ENCODE data around the gene JUND.

The JUND gene

GRCh38 chr19:18300930-18301717 lies 19.7 kb upstream of the JUND start:
- Mint-ChIP-seq H3K27ac (peak overlapping the region; percentile 68), H3K4me1 (ENCODE audit: low read depth) (peaks cover 68% of the 10 kb centered on the region), H3K4me3 (peak overlapping the region; percentile 66), H3K36me3 (ENCODE audit: low read depth) (peaks cover 13% of the 10 kb centered on the region), H3K27me3 (no peaks in the 10 kb centered on the region), H3K9me3 (no peaks in the 10 kb centered on the region)

GRCh38 chr19:18299654-18300053 lies 18.2 kb upstream of the JUND start:
- no peak overlapping the region for H3K27ac Mint-ChIP-seq
- H3K9me3 Mint-ChIP-seq = no peaks in the 10 kb centered on the region
- no peak overlapping the region for H3K4me3 Mint-ChIP-seq
- H3K4me1 Mint-ChIP-seq (ENCODE audit: low read depth) = peaks cover 64% of the 10 kb centered on the region
- no peaks in the 10 kb centered on the region for H3K27me3 Mint-ChIP-seq
- peaks cover 9% of the 10 kb centered on the region for H3K36me3 Mint-ChIP-seq (ENCODE audit: low read depth)

- no peaks in the 10 kb centered on the region for H3K9me3 Mint-ChIP-seq
- peaks cover 8% of the 10 kb centered on the region for H3K36me3 Mint-ChIP-seq (ENCODE audit: low read depth)
- H3K27ac Mint-ChIP-seq = peak overlapping the region; percentile 74
- peaks cover 67% of the 10 kb centered on the region for H3K4me1 Mint-ChIP-seq (ENCODE audit: low read depth)
- no peaks in the 10 kb centered on the region for H3K27me3 Mint-ChIP-seq
- no peak overlapping the region for H3K4me3 Mint-ChIP-seq
These were observed 17.2 kb upstream of the JUND start for GRCh38 chr19:18298601-18299000.

DNA sequence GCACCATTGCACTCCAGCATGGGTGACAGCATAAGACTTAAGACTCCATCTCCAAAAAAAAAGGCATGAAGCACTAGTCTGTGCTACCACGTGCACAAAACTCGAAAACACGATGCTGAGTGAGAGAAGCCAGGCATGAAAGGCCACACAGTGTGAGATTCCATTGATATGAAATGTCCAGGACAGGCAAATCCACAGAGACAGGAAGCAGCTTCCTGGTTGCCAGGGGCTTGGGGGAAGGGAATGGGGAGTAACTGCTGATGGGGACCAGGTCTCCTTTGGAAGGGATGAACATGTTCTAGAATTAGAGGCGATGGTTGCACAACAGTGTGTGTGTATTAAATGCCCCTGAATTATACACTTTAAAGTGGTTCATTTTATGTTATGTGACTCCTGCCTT lies 15.9 kb upstream of the JUND start:
- Mint-ChIP-seq H3K27ac (peak overlapping the region; percentile 53), H3K4me3 (no peak overlapping the region), H3K36me3 (ENCODE audit: low read depth) (peaks cover 8% of the 10 kb centered on the region), H3K9me3 (no peaks in the 10 kb centered on the region), H3K4me1 (ENCODE audit: low read depth) (peaks cover 66% of the 10 kb centered on the region), H3K27me3 (no peaks in the 10 kb centered on the region)

DNA sequence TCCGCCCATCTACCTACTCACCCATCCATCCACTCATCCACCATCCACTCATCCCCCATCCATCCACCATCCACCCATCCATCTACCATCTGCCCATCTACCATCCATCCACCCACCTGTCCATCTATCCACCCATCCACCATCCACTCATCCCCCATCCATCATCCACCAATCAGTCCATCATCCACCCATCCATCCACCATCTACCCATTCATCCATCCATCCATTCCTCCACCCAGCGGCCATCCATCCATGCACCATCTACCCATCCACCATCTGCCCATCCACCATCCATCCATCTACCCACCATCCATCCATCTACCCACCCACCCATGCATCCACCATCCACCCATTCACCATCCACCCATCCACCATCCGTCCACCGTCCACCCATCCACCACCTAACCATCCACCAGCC lies 13.6 kb upstream of the JUND start:
- no peaks in the 10 kb centered on the region for H3K9me3 Mint-ChIP-seq
- H3K27ac Mint-ChIP-seq = peak overlapping the region; percentile 61
- H3K4me3 Mint-ChIP-seq = peak overlapping the region; percentile 87
- peaks cover 75% of the 10 kb centered on the region for H3K4me1 Mint-ChIP-seq (ENCODE audit: low read depth)
- peaks cover 12% of the 10 kb centered on the region for H3K36me3 Mint-ChIP-seq (ENCODE audit: low read depth)
- no peaks in the 10 kb centered on the region for H3K27me3 Mint-ChIP-seq

DNA sequence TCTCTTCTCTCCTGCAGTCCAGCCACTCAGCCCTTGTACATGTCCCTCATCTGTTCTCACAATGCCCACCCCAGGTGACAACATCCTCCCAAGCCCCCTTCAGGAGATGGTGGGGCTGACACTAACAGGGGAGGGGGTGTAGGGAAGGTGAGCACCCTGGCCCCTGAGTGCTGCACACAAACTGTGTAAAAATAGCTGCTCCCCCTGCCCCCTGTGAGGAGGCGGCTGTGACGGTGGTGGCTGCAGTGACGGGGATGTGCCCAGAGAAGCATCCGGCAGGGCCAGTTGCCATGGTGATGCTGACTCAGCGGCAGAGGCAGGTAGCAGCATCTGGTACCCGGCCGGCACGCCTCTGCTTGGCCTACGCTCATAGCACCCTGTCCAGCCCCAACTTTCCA lies 13.0 kb upstream of the JUND start:
- Mint-ChIP-seq H3K9me3 (no peaks in the 10 kb centered on the region), H3K4me3 (peak overlapping the region; percentile 87), H3K36me3 (ENCODE audit: low read depth) (peaks cover 12% of the 10 kb centered on the region), H3K27ac (peak overlapping the region; percentile 93), H3K27me3 (no peaks in the 10 kb centered on the region), H3K4me1 (ENCODE audit: low read depth) (peaks cover 80% of the 10 kb centered on the region)

GRCh38 chr19:18293642-18294466 lies 12.4 kb upstream of the JUND start:
- Mint-ChIP-seq H3K4me3 (peak overlapping the region; percentile 87), H3K27me3 (no peaks in the 10 kb centered on the region), H3K36me3 (ENCODE audit: low read depth) (peaks cover 12% of the 10 kb centered on the region), H3K9me3 (no peaks in the 10 kb centered on the region), H3K27ac (peak overlapping the region; percentile 93), H3K4me1 (ENCODE audit: low read depth) (peaks cover 79% of the 10 kb centered on the region)

- Mint-ChIP-seq H3K4me1 (ENCODE audit: low read depth) (peaks cover 81% of the 10 kb centered on the region), H3K36me3 (ENCODE audit: low read depth) (peaks cover 12% of the 10 kb centered on the region), H3K4me3 (peak overlapping the region; percentile 87)
These were observed 11.6 kb upstream of the JUND start for GRCh38 chr19:18292810-18293641.

DNA sequence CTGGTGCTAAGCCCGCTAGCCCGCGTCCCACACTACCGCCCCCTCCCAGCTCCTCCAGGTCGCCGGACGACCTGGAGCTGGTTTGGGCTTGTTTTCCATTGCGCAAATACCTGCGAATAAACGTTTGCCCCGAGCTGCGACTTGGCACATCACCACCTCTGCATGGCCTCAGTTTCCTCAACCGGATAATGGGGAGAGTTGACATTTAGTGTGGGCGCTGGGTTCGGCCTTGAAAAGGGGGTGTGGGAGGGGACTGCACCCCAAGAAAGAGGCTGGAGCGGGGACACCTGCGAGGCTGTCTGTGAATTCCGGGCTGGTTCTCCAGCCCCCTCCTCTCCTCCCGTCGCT lies 11.0 kb upstream of the JUND start:
- H3K4me1 Mint-ChIP-seq (ENCODE audit: low read depth) = peaks cover 78% of the 10 kb centered on the region
- H3K27ac Mint-ChIP-seq = peak overlapping the region; percentile 93
- no peaks in the 10 kb centered on the region for H3K9me3 Mint-ChIP-seq
- no peaks in the 10 kb centered on the region for H3K27me3 Mint-ChIP-seq
- peaks cover 12% of the 10 kb centered on the region for H3K36me3 Mint-ChIP-seq (ENCODE audit: low read depth)
- H3K4me3 Mint-ChIP-seq = peak overlapping the region; percentile 87

More at GRCh38 chr19:18292810-18293641, 11.6 kb upstream of the JUND start:
- H3K27me3 Mint-ChIP-seq = no peaks in the 10 kb centered on the region
- peak overlapping the region; percentile 93 for H3K27ac Mint-ChIP-seq
- no peaks in the 10 kb centered on the region for H3K9me3 Mint-ChIP-seq

- peaks cover 81% of the 10 kb centered on the region for H3K4me1 Mint-ChIP-seq (ENCODE audit: low read depth)
- H3K4me3 Mint-ChIP-seq = peak overlapping the region; percentile 87
- H3K36me3 Mint-ChIP-seq (ENCODE audit: low read depth) = peaks cover 12% of the 10 kb centered on the region
- no peaks in the 10 kb centered on the region for H3K27me3 Mint-ChIP-seq
- H3K27ac Mint-ChIP-seq = peak overlapping the region; percentile 93
- no peaks in the 10 kb centered on the region for H3K9me3 Mint-ChIP-seq
These were observed 10.4 kb upstream of the JUND start for GRCh38 chr19:18291590-18292461.

DNA sequence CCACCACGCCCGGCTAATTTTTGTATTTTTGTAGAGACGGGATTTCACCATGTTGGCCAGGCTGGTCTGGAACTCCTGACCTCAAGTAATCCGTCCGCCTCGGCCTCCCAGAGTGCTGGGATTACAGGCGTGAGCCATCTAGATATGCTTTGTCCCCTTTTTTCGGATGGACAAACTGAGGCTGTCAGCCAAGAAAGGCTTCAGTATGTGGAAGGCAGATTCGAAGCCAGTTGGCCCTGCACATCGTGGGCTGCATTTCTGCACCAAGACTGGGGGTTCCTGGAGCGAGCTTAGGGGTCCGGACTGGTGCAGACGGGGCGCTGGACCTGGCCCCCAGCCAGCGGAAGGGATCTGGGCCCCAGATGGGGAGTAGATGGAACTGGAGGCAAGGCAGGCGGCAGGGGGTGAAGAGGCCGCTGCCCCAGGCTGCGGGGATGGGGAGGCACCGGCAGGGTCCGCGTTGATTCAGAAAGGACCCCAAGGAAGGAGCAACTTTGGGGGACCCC lies 9.7 kb upstream of the JUND start:
- Mint-ChIP-seq H3K27ac (peak overlapping the region; percentile 93), H3K36me3 (ENCODE audit: low read depth) (peaks cover 9% of the 10 kb centered on the region), H3K4me3 (peak overlapping the region; percentile 87), H3K9me3 (no peaks in the 10 kb centered on the region), H3K27me3 (no peaks in the 10 kb centered on the region), H3K4me1 (ENCODE audit: low read depth) (peaks cover 82% of the 10 kb centered on the region)

GRCh38 chr19:18290302-18291018 lies 9.0 kb upstream of the JUND start:
- H3K9me3 Mint-ChIP-seq = no peaks in the 10 kb centered on the region
- H3K36me3 Mint-ChIP-seq (ENCODE audit: low read depth) = peaks cover 5% of the 10 kb centered on the region
- H3K27me3 Mint-ChIP-seq = no peaks in the 10 kb centered on the region
- peak overlapping the region; percentile 98 for H3K27ac Mint-ChIP-seq
- peak overlapping the region; percentile 87 for H3K4me3 Mint-ChIP-seq
- peaks cover 83% of the 10 kb centered on the region for H3K4me1 Mint-ChIP-seq (ENCODE audit: low read depth)

- H3K36me3 Mint-ChIP-seq (ENCODE audit: low read depth) = peaks cover 9% of the 10 kb centered on the region
- H3K4me3 Mint-ChIP-seq = peak overlapping the region; percentile 69
- no peaks in the 10 kb centered on the region for H3K27me3 Mint-ChIP-seq
These were observed 8.3 kb upstream of the JUND start for GRCh38 chr19:18289471-18290301.

More at GRCh38 chr19:18289471-18290301, 8.3 kb upstream of the JUND start:
- no peaks in the 10 kb centered on the region for H3K9me3 Mint-ChIP-seq
- peak overlapping the region; percentile 98 for H3K27ac Mint-ChIP-seq
- peaks cover 86% of the 10 kb centered on the region for H3K4me1 Mint-ChIP-seq (ENCODE audit: low read depth)
